Prostate gland (tissue), 2 donors: ENCODE data around the gene INPP5F. TPM values are rescaled to one million over a fixed set of nuclear protein-coding genes. Genes with fewer than 3 reads are reported as not detected.

ENCODE experiments used
- DNase-seq: peaks from one replicate; pipeline ENCODE4 v3.0.0-alpha.2; 2019; ENCODE audit warnings: low spot score
- H3K27ac ChIP-seq, 2 donors: fragments of 200-600 bp; sonication (generic); 2 replicates each; pipeline ENCODE4 v1.5.1; 2017 to 2019
- H3K27me3 ChIP-seq: fragments of 200-600 bp; sonication (generic); replicated peaks from 2 replicates; pipeline ENCODE4 v1.5.1; 2019; ENCODE audit not compliant: insufficient read depth
- H3K36me3 ChIP-seq, 2 donors: fragments of 200-600 bp; sonication (generic); 1 replicate in 1 of 2; 2 replicates in 1 of 2; pipeline versions ENCODE4 v1.5.1 to v1.8.1; 2017 to 2019
- H3K4me1 ChIP-seq: fragments of 200-600 bp; sonication (generic); replicated peaks from 2 replicates; pipeline ENCODE4 v1.5.1; 2019
- H3K4me3 ChIP-seq, 2 donors: fragments of 200-600 bp; sonication (generic); 2 replicates each; pipeline ENCODE4 v1.5.1; 2017 to 2019
- H3K9me3 ChIP-seq: fragments of 200-600 bp; sonication (generic); 2 replicates; pipeline ENCODE4 v1.5.1; 2017
- CTCF ChIP-seq, 4 experiments: fragments of 200-600 bp in 2 of 4; fragments of 450-650 bp in 2 of 4; sonication (generic) in 2 of 4; IDR thresholded peaks; 1 replicate in 3 of 4; 2 replicates in 1 of 4; pipeline ENCODE4 v1.5.1; 2016 to 2019; ENCODE audit warnings: antibody characterized with exemption in 4 of 4, mild to moderate bottlenecking in 2 of 4, moderate library complexity in 2 of 4
- POLR2A ChIP-seq: fragments of 450-650 bp; IDR thresholded peaks from one replicate; pipeline ENCODE4 v1.6.1; 2016; ENCODE audit warnings: antibody characterized with exemption, mild to moderate bottlenecking
- POLR2AphosphoS5 ChIP-seq: sonication (generic); formaldehyde crosslinking; IDR thresholded peaks from one replicate; pipeline ENCODE4 v1.6.1; 2017; ENCODE audit warnings: antibody characterized with exemption
- WGBS: methylation state at CpG from one replicate; pipeline ENCODE4 v1.1.5; 2018; 5-methylcytosine and 5-hydroxymethylcytosine counted together
- intact Hi-C: fragments of 100-400 bp; cut with DNase I; formaldehyde crosslinking; loops from one replicate; pipeline ENCODE4 v1.14.2; 2022
- total RNA-seq, 2 donors: library from RNA; depleted of rRNA; stranded (reverse); fragments of >200 nt; gene quantifications; one replicate each; pipeline ENCODE4 v1.1.0, GENCODE V29; 2016

The INPP5F gene
- total RNA-seq, 2 donors from 2014 or later, result 8.6 to 15.9 TPM

GRCh38 chr10:119807960-119808697 lies 82.3 kb downstream of the INPP5F start:
- Histone ChIP-seq H3K9me3 (no peaks in the 10 kb centered on the region), H3K4me3 (no peak overlapping the region), H3K36me3 (no peaks in the 10 kb centered on the region), H3K27ac (no peak overlapping the region), H3K27me3 (no peaks in the 10 kb centered on the region), H3K4me1 (no peaks in the 10 kb centered on the region)
- 93% methylated on average over 3 of the region's 3 CpGs for WGBS
- TF ChIP-seq POLR2A (no peak), CTCF (IDR thresholded peaks at IDR 0.05) (no peak), POLR2AphosphoS5 (no peak)
- DNase-seq, result no peak
- intact Hi-C loops, result no loop called here

GRCh38 chr10:119811122-119811521 lies 85.3 kb downstream of the INPP5F start:
- no peak overlapping the region for H3K4me3 ChIP-seq
- H3K27ac ChIP-seq, result no peak overlapping the region
- no peaks in the 10 kb centered on the region for H3K9me3 ChIP-seq
- no peaks in the 10 kb centered on the region for H3K4me1 ChIP-seq
- WGBS, result 71% methylated on average over 4 of the region's 4 CpGs
- no peaks in the 10 kb centered on the region for H3K36me3 ChIP-seq
- TF ChIP-seq CTCF (IDR thresholded peaks at IDR 0.05) (no peak), POLR2A (no peak), POLR2AphosphoS5 (no peak)
- intact Hi-C loops, result no loop called here
- H3K27me3 ChIP-seq, result no peaks in the 10 kb centered on the region
- no peak for DNase-seq

- no peak for DNase-seq
- no peak overlapping the region for H3K27ac ChIP-seq
- intact Hi-C loops, result no loop called here
- no peak overlapping the region for H3K4me3 ChIP-seq
- no peaks in the 10 kb centered on the region for H3K27me3 ChIP-seq
- no peaks in the 10 kb centered on the region for H3K36me3 ChIP-seq
- TF ChIP-seq CTCF (IDR thresholded peaks at IDR 0.05), result no peak
- TF ChIP-seq POLR2A, result no peak
- TF ChIP-seq POLR2AphosphoS5, result no peak
- no peaks in the 10 kb centered on the region for H3K9me3 ChIP-seq
- H3K4me1 ChIP-seq, result no peaks in the 10 kb centered on the region
Observed at GRCh38 chr10:119812684-119813083, 86.8 kb downstream of the INPP5F start.

GRCh38 chr10:119815671-119816070 lies 89.8 kb downstream of the INPP5F start:
- H3K9me3 ChIP-seq, result no peaks in the 10 kb centered on the region
- no peak for DNase-seq
- H3K36me3 ChIP-seq, result no peaks in the 10 kb centered on the region
- no peaks in the 10 kb centered on the region for H3K4me1 ChIP-seq
- no peak overlapping the region for H3K4me3 ChIP-seq
- no peak overlapping the region for H3K27ac ChIP-seq
- WGBS, result 97% methylated on average over 7 of the region's 7 CpGs
- TF ChIP-seq POLR2A, result no peak
- no peak for TF ChIP-seq POLR2AphosphoS5
- TF ChIP-seq CTCF (IDR thresholded peaks at IDR 0.05), result no peak
- no peaks in the 10 kb centered on the region for H3K27me3 ChIP-seq
- intact Hi-C loops, result loop anchor here (5.0 kb wide), 1 partner anchor 53 kb away; no protein-coding TSS in a partner anchor
